ENCODE data around the gene VCX2. TPM values are rescaled to one million over a fixed set of nuclear protein-coding genes. Genes with fewer than 3 reads are reported as not detected.

Gene VCX2
- total and polyA plus RNA-seq, 2 experiments from 2014 or later, result not detected

DNA sequence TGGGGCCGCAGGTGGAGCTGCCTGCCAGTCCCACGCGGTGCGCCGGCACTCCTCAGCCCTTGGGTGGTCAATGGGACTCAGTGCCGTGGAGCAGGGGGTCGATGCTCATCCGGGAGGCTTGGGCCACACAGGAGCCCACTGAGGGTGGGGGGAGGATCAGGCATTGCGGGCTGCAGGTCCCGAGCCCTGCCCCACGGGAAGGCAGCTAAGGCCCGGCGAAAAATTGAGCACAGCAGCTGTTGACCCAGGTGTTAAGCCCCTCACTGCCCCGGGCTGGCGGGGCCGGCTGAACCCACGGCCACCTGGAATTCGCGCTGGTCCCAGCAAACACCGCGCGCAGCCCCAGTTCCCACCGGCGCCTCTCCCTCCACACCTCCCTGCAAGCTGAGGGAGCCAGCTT lies 26.1 kb downstream of the VCX2 start:
- Histone ChIP-seq H3K4me2 (ENCODE audit: unreplicated experiment) (no peak overlapping the region), H3K27me3 (replicated peaks; ENCODE audit: insufficient read depth) (no peaks in the 10 kb centered on the region), H2AFZ (no peak overlapping the region), H3K9me2 (ENCODE audit: insufficient read depth) (no peaks in the 10 kb centered on the region), H3F3A (ENCODE audit: insufficient read depth) (no peaks in the 10 kb centered on the region), H3K9me3 (ENCODE audit: low read depth) (no peaks in the 10 kb centered on the region), H3K79me2 (ENCODE audit: insufficient read depth) (no peaks in the 10 kb centered on the region), H4K20me1 (ENCODE audit: insufficient read depth) (no peaks in the 10 kb centered on the region), H3K27ac (no peak overlapping the region), H3K9ac (no peak overlapping the region), H3K36me3 (ENCODE audit: low read depth) (no peaks in the 10 kb centered on the region), H3K4me1 (ENCODE audit: insufficient read depth) (no peaks in the 10 kb centered on the region), H3K4me3 (no peak overlapping the region)
- in situ Hi-C loops (cut with MboI), result no loop called here
- TF ChIP-seq EZH2phosphoT487 (IDR thresholded peaks at IDR 0.05; ENCODE audit: insufficient read depth, low read depth) (no peak), EZH2 (IDR thresholded peaks at IDR 0.05; ENCODE audit: insufficient read depth, poor library complexity, severe bottlenecking) (no peak)
- WGBS, 2 experiments (ENCODE audit: low coverage in 1 of 2, low lambda C conversion rate in 2 of 2, missing lambda C conversion rate in 2 of 2), result 93 to 100% methylated on average over 3 to 6 of the region's 24 CpGs
- DNase-seq, result no peak

DNA sequence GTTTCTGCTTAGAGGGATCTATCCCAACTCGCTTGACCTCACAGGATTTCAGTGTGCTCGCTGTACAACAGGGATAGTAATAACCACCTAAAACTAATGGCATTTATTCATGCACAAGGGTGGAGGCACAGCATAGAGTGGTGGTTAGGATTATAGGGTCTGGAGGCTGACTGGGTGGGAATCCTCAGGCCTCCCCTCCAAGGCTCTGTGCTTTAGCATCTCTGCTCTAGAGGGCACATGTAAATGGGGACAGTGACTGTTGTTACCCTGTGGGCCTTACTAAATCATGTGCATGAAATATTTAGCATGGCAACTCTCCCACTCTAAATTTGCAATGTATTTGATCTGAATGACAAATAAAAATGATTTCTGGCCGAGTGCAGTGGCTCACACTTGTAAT lies 29.2 kb downstream of the VCX2 start:
- in situ Hi-C loops (cut with MboI), result no loop called here
- TF ChIP-seq EZH2 (IDR thresholded peaks at IDR 0.05; ENCODE audit: insufficient read depth, poor library complexity, severe bottlenecking), result no peak
- no peak for TF ChIP-seq EZH2phosphoT487 (IDR thresholded peaks at IDR 0.05; ENCODE audit: insufficient read depth, low read depth)
- H3K27ac ChIP-seq, result no peak overlapping the region
- no peaks in the 10 kb centered on the region for H3K9me2 ChIP-seq (ENCODE audit: insufficient read depth)
- no peak overlapping the region for H3K4me3 ChIP-seq
- DNase-seq, result no peak
- no peaks in the 10 kb centered on the region for H4K20me1 ChIP-seq (ENCODE audit: insufficient read depth)
- H3K9me3 ChIP-seq (ENCODE audit: low read depth), result no peaks in the 10 kb centered on the region
- 11 to 30% methylated on average over 3 of the region's 3 CpGs for WGBS, 2 experiments (ENCODE audit: low coverage in 1 of 2, low lambda C conversion rate in 2 of 2, missing lambda C conversion rate in 2 of 2)
- no peaks in the 10 kb centered on the region for H3K4me1 ChIP-seq (ENCODE audit: insufficient read depth)
- no peaks in the 10 kb centered on the region for H3K79me2 ChIP-seq (ENCODE audit: insufficient read depth)
- no peaks in the 10 kb centered on the region for H3F3A ChIP-seq (ENCODE audit: insufficient read depth)
- H3K27me3 ChIP-seq (replicated peaks; ENCODE audit: insufficient read depth), result no peaks in the 10 kb centered on the region
- no peak overlapping the region for H3K4me2 ChIP-seq (ENCODE audit: unreplicated experiment)
- no peak overlapping the region for H2AFZ ChIP-seq
- no peak overlapping the region for H3K9ac ChIP-seq
- no peaks in the 10 kb centered on the region for H3K36me3 ChIP-seq (ENCODE audit: low read depth)

DNA sequence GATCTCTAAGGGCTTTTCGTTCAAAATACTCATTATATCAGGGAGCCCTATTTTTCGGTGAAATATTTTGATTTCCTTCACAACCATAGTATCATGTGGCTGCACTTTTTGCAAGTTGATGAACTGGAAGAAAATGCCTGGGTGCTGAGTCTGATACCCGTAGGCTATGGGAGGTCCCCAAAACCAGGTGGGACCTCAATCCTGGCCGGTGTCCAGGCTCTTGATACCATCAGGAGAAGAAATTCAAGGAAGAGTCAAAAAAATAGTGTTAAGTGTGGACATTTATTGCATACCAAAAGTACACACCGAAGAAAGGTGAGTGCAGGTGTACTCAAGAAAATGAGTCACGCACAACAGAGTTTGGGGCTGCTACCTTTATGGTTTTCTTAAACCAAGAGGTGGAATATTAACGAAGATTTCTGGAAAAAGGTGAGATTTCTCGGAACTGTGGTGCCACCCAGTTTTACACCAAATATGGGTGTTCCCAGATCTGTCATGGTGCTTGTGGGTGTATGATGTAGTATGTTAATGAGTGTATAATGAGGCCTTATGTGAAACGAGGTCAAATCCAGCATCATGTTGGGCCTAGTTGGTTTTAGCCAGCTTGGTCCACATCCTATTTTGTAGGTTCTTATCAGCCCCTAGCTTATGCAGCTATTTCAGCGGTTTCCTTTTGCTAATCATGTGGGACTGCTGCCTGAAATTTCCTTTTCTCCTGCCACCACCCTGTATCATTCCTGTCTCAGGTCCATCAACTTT lies 29.9 kb downstream of the VCX2 start:
- Histone ChIP-seq H3K27me3 (replicated peaks; ENCODE audit: insufficient read depth) (no peaks in the 10 kb centered on the region), H3K79me2 (ENCODE audit: insufficient read depth) (no peaks in the 10 kb centered on the region), H2AFZ (no peak overlapping the region), H3K9me3 (ENCODE audit: low read depth) (no peaks in the 10 kb centered on the region), H3K4me2 (ENCODE audit: unreplicated experiment) (no peak overlapping the region), H3K27ac (no peak overlapping the region), H3K4me3 (no peak overlapping the region), H3K9ac (no peak overlapping the region), H4K20me1 (ENCODE audit: insufficient read depth) (no peaks in the 10 kb centered on the region), H3F3A (ENCODE audit: insufficient read depth) (no peaks in the 10 kb centered on the region), H3K36me3 (ENCODE audit: low read depth) (no peaks in the 10 kb centered on the region), H3K4me1 (ENCODE audit: insufficient read depth) (no peaks in the 10 kb centered on the region), H3K9me2 (ENCODE audit: insufficient read depth) (no peaks in the 10 kb centered on the region)
- WGBS, 2 experiments (ENCODE audit: low coverage in 1 of 2, low lambda C conversion rate in 2 of 2, missing lambda C conversion rate in 2 of 2), result 28 to 43% methylated on average over 9 to 10 of the region's 10 CpGs
- in situ Hi-C loops (cut with MboI), result no loop called here
- DNase-seq, result no peak
- TF ChIP-seq EZH2 (IDR thresholded peaks at IDR 0.05; ENCODE audit: insufficient read depth, poor library complexity, severe bottlenecking) (no peak), EZH2phosphoT487 (IDR thresholded peaks at IDR 0.05; ENCODE audit: insufficient read depth, low read depth) (no peak)

GRCh38 chrX:8139716-8140115 lies 31.4 kb downstream of the VCX2 start:
- H2AFZ ChIP-seq, result no peak overlapping the region
- no peak for TF ChIP-seq EZH2 (IDR thresholded peaks at IDR 0.05; ENCODE audit: insufficient read depth, poor library complexity, severe bottlenecking)
- TF ChIP-seq EZH2phosphoT487 (IDR thresholded peaks at IDR 0.05; ENCODE audit: insufficient read depth, low read depth), result no peak
- peak; percentile 0 for DNase-seq

More at GRCh38 chrX:8139716-8140115, 31.4 kb downstream of the VCX2 start:
- no peaks in the 10 kb centered on the region for H4K20me1 ChIP-seq (ENCODE audit: insufficient read depth)
- H3K4me3 ChIP-seq, result no peak overlapping the region
- no peaks in the 10 kb centered on the region for H3F3A ChIP-seq (ENCODE audit: insufficient read depth)
- H3K36me3 ChIP-seq (ENCODE audit: low read depth), result no peaks in the 10 kb centered on the region
- H3K4me1 ChIP-seq (ENCODE audit: insufficient read depth), result no peaks in the 10 kb centered on the region
- no peak overlapping the region for H3K9ac ChIP-seq
- in situ Hi-C loops (cut with MboI), result no loop called here
- WGBS, 2 experiments (ENCODE audit: low coverage in 1 of 2, low lambda C conversion rate in 2 of 2, missing lambda C conversion rate in 2 of 2), result 23 to 38% methylated on average over 3 to 4 of the region's 4 CpGs
- H3K9me3 ChIP-seq (ENCODE audit: low read depth), result no peaks in the 10 kb centered on the region
- H3K27me3 ChIP-seq (replicated peaks; ENCODE audit: insufficient read depth), result no peaks in the 10 kb centered on the region
- H3K79me2 ChIP-seq (ENCODE audit: insufficient read depth), result no peaks in the 10 kb centered on the region
- no peak overlapping the region for H3K27ac ChIP-seq
- no peak overlapping the region for H3K4me2 ChIP-seq (ENCODE audit: unreplicated experiment)
- H3K9me2 ChIP-seq (ENCODE audit: insufficient read depth), result no peaks in the 10 kb centered on the region

All from GM23248 (cell line).